Measurements from ENCODE around the gene ENO4. TPM values are rescaled to one million over a fixed set of nuclear protein-coding genes. Genes with fewer than 3 reads are reported as not detected.

Gene ENO4
- total RNA-seq, 1 donor from 2014 or later: 0.70 TPM

DNA sequence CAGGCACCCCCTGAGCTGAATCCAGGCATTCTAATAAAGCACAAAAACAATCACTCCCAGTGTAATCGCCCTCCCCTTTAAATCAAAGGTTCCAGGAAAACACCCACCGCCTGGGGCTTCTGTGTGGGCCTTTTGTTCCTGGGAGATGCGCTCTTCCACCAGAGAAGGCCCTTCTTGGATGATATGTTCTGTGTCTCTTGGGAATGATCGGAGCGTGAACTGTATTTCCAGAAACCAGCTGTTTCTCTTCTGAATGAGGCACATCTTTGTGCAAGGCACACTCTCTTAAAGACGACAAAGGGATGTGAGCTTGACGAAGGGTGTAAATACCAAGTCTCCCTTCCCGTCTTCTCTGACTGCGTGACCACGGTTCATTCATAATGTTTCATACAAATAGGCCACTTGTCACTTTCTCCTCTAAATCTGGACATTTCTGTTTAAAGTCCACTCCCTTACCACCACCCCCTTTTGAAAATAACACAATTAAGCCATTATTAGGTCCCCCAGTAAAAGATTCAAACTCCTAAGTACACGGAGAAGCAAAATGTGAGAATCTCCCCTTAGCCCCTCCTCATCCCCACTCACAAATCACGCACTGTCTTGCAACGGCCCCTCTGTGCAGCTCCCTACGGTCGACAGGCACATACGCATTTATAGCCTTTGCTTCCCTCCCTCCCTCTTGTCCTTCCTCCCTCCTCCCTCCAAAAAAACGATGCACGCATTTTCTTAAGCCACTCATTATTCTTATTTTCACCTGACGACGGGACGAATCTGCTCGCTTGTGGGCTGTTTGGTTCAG is 45.6 kb upstream of the ENO4 start:
- TF ChIP-seq, protein P1, sequence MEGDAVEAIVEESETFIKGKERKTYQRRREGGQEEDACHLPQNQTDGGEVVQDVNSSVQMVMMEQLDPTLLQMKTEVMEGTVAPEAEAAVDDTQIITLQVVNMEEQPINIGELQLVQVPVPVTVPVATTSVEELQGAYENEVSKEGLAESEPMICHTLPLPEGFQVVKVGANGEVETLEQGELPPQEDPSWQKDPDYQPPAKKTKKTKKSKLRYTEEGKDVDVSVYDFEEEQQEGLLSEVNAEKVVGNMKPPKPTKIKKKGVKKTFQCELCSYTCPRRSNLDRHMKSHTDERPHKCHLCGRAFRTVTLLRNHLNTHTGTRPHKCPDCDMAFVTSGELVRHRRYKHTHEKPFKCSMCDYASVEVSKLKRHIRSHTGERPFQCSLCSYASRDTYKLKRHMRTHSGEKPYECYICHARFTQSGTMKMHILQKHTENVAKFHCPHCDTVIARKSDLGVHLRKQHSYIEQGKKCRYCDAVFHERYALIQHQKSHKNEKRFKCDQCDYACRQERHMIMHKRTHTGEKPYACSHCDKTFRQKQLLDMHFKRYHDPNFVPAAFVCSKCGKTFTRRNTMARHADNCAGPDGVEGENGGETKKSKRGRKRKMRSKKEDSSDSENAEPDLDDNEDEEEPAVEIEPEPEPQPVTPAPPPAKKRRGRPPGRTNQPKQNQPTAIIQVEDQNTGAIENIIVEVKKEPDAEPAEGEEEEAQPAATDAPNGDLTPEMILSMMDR (IDR thresholded peaks at IDR 0.05): no peak
- H3K4me1 Mint-ChIP-seq (ENCODE audit: unreplicated experiment): no peaks in the 10 kb centered on the region
- no peak for DNase-seq (ENCODE audit: extremely low spot score, unreplicated experiment)
- H3K27ac Mint-ChIP-seq (ENCODE audit: unreplicated experiment): no peak overlapping the region
- H3K9me3 Mint-ChIP-seq (ENCODE audit: unreplicated experiment): no peaks in the 10 kb centered on the region
- no peaks in the 10 kb centered on the region for H3K36me3 Mint-ChIP-seq (ENCODE audit: unreplicated experiment)
- H3K27me3 Mint-ChIP-seq (ENCODE audit: unreplicated experiment): peaks cover 11% of the 10 kb centered on the region
- no peak overlapping the region for H3K4me3 Mint-ChIP-seq (ENCODE audit: unreplicated experiment)

DNA sequence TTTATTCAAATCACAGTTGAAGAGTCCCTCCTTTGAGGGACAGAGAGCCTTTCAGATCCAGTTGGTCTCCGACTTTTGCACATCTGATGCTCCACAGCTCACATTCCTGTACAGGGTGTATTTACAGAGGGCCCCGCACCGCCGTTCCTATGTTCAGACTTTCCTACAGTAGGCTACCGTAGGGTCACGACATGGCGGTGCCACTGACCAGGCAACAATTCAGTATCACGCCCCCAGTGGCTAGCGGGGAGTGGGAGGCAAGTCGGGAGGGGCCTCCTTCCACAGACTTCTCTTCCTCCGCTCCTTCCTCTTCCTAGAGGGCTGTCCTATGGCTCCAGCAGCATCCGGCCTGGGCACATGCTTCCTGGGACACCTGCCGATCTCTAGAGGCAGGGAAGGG is 40.6 kb upstream of the ENO4 start:
- no peak for DNase-seq (ENCODE audit: extremely low spot score, unreplicated experiment)
- Mint-ChIP-seq H3K27me3 (ENCODE audit: unreplicated experiment) (peaks cover 15% of the 10 kb centered on the region), H3K9me3 (ENCODE audit: unreplicated experiment) (no peaks in the 10 kb centered on the region), H3K36me3 (ENCODE audit: unreplicated experiment) (no peaks in the 10 kb centered on the region), H3K4me3 (ENCODE audit: unreplicated experiment) (no peak overlapping the region), H3K27ac (ENCODE audit: unreplicated experiment) (no peak overlapping the region), H3K4me1 (ENCODE audit: unreplicated experiment) (no peaks in the 10 kb centered on the region)
- TF ChIP-seq, protein P1 (IDR thresholded peaks at IDR 0.05): no peak

DNA sequence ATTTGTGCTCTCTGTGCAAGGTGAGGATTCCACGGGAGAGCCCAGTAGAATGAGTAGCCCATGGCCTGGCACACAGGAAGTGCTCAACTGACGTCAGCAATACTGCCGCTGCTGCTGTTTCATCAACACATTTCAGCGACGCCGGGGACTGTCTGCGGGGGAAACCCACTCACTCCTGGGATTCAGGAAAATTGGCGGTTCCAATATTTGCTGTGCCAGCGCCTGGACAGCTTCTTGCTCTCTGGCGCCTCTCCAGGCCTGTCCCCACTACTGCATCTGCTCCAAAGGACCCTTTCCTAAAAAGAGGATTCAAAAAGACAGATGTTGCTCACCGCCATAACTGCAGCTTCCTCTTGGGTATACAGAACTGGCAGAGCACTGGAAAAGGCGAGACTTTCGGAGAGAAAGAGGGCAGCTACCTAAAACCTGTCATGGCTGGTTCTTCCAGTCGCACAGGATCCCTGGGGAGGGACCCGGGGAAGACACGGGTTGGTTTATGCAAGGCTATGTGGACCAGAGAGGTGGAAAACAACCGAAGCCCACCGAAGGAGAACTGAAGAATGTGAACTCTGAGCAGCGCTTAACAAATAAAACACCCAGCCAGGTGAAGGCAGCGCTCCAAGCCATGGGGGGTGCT is 39.7 kb upstream of the ENO4 start:
- Mint-ChIP-seq H3K4me1 (ENCODE audit: unreplicated experiment) (no peaks in the 10 kb centered on the region), H3K27ac (ENCODE audit: unreplicated experiment) (no peak overlapping the region), H3K27me3 (ENCODE audit: unreplicated experiment) (peaks cover 19% of the 10 kb centered on the region), H3K36me3 (ENCODE audit: unreplicated experiment) (no peaks in the 10 kb centered on the region), H3K9me3 (ENCODE audit: unreplicated experiment) (no peaks in the 10 kb centered on the region), H3K4me3 (ENCODE audit: unreplicated experiment) (no peak overlapping the region)
- TF ChIP-seq, protein P1 (IDR thresholded peaks at IDR 0.05): peak; percentile 38
- DNase-seq (ENCODE audit: extremely low spot score, unreplicated experiment): no peak

DNA sequence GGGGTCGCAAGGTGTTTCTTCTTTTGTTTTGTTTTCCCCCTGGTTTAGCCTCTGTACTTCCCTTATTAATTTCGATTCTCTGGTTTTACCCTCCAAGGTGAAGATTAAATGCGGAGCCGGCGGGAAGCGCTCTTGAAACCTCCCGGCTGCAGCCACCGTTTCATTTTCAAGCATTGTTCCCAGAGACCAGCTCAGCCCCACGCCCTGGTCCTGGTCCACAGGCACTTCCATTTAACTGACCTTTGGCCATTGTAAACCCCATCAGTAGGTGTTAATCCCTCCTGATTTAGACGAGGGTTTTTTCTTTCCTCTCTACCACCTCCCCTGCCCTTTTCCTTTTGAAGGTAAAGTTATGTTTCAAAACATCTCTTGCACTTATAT is 39.2 kb upstream of the ENO4 start:
- no peaks in the 10 kb centered on the region for H3K9me3 Mint-ChIP-seq (ENCODE audit: unreplicated experiment)
- H3K4me1 Mint-ChIP-seq (ENCODE audit: unreplicated experiment): no peaks in the 10 kb centered on the region
- TF ChIP-seq, protein P1 (IDR thresholded peaks at IDR 0.05): no peak
- DNase-seq (ENCODE audit: extremely low spot score, unreplicated experiment): no peak
- no peak overlapping the region for H3K27ac Mint-ChIP-seq (ENCODE audit: unreplicated experiment)
- no peak overlapping the region for H3K4me3 Mint-ChIP-seq (ENCODE audit: unreplicated experiment)
- H3K27me3 Mint-ChIP-seq (ENCODE audit: unreplicated experiment): peaks cover 23% of the 10 kb centered on the region
- no peaks in the 10 kb centered on the region for H3K36me3 Mint-ChIP-seq (ENCODE audit: unreplicated experiment)

DNA sequence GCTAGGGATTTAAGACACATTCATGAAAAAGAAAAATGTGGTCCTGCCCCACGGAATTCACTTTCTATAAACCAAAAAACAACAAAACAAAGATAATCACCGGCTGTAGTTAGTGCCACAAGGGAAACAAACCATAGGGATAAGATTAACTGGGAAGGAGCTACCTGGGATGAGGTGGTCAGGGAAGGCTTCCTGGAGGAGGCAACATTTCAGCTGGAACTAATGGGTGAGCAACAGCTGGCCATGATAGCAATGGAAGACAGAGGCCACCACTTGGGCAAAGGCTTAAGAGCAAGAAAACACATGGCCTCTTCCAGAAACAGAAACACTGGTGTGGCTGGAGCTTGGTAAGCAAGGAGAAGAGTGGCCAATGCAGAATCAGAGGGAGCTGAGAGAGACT is 38.4 kb upstream of the ENO4 start:
- TF ChIP-seq, protein P1 (IDR thresholded peaks at IDR 0.05): no peak
- Mint-ChIP-seq H3K4me1 (ENCODE audit: unreplicated experiment) (no peaks in the 10 kb centered on the region), H3K36me3 (ENCODE audit: unreplicated experiment) (no peaks in the 10 kb centered on the region), H3K9me3 (ENCODE audit: unreplicated experiment) (no peaks in the 10 kb centered on the region), H3K4me3 (ENCODE audit: unreplicated experiment) (no peak overlapping the region), H3K27ac (ENCODE audit: unreplicated experiment) (no peak overlapping the region), H3K27me3 (ENCODE audit: unreplicated experiment) (peaks cover 23% of the 10 kb centered on the region)
- DNase-seq (ENCODE audit: extremely low spot score, unreplicated experiment): no peak

Data from osteocyte (in vitro differentiated cells).